IMR-90 (cell line): ENCODE results near the gene SIGLEC15. TPM values are rescaled to one million over a fixed set of nuclear protein-coding genes. Genes with fewer than 3 reads are reported as not detected.

ENCODE experiments used
- ATAC-seq: fragments of 200-7000 bp; cut with Tn5 transposase; 2 replicates; pipeline ENCODE4 v1.9.1; 2020; ENCODE audit warnings: low read depth, mild to moderate bottlenecking, moderate library complexity
- BruUV-seq: library from RNA; stranded (reverse); fragments of 400-500 nt; replicated peaks from 2 replicates; lab custom pipeline; 2021; lab: Mats Ljungman, UMichigan
- CTCF ChIA-PET: fragments of 300-600 bp; formaldehyde crosslinking; extraction: SDS; loops from one replicate; lab custom pipeline; 2021; ENCODE audit warnings: antibody characterized with exemption; lab: Yijun Ruan, JAX
- POLR2A ChIA-PET: fragments of 300-600 bp; sonication (Branson Sonifier 250); formaldehyde crosslinking; loops from one replicate; lab custom pipeline; 2022; ENCODE audit warnings: antibody characterized with exemption; ENCODE audit not compliant: unreplicated experiment; lab: Charles Lee
- DNase-seq: peaks from one replicate; pipeline ENCODE4 v3.0.0; 2013
- H2AFZ ChIP-seq: replicated peaks from 2 replicates; pipeline ENCODE3; 2013; ENCODE audit warnings: low read length, mild to moderate bottlenecking; ENCODE audit not compliant: poor library complexity
- H2AK5ac ChIP-seq: 2 replicates; pipeline ENCODE4 v1.6.1; 2013; ENCODE audit warnings: low read depth, low read length, inconsistent platforms
- H2AK9ac ChIP-seq: replicated peaks from 2 replicates; pipeline ENCODE3; 2013; ENCODE audit warnings: mild to moderate bottlenecking, low read depth, low read length, moderate library complexity; ENCODE audit not compliant: poor library complexity
- H2BK120ac ChIP-seq: 2 replicates; pipeline ENCODE4 v1.6.1; 2013; ENCODE audit warnings: low read depth, low read length, inconsistent platforms
- H2BK15ac ChIP-seq: 3 replicates; pipeline ENCODE4 v1.6.1; 2013; ENCODE audit warnings: low read depth, low read length, inconsistent platforms
- H2BK20ac ChIP-seq: 2 replicates; pipeline ENCODE4 v1.6.1; 2013; ENCODE audit warnings: low read depth, mild to moderate bottlenecking, inconsistent platforms, low read length, moderate library complexity
- H2BK5ac ChIP-seq: 2 replicates; pipeline ENCODE4 v1.6.1; 2013; ENCODE audit warnings: mild to moderate bottlenecking, low read depth, low read length, inconsistent platforms; ENCODE audit not compliant: poor library complexity, severe bottlenecking
- H3K14ac ChIP-seq: replicated peaks from 2 replicates; pipeline ENCODE4 v1.6.1; 2013; ENCODE audit warnings: low read depth, low read length, inconsistent platforms
- H3K18ac ChIP-seq: 2 replicates; pipeline ENCODE4 v1.6.1; 2013; ENCODE audit warnings: low read depth, low read length, control low read depth
- H3K23ac ChIP-seq: 2 replicates; pipeline ENCODE4 v1.6.1; 2013; ENCODE audit warnings: low read depth, low read length, inconsistent platforms
- H3K27ac ChIP-seq: 2 replicates; pipeline ENCODE4 v1.5.1; 2013; ENCODE audit warnings: mild to moderate bottlenecking, control low read depth, low read length; ENCODE audit not compliant: insufficient read depth
- H3K27me3 ChIP-seq: 2 replicates; pipeline ENCODE4 v1.6.1; 2013; ENCODE audit warnings: low read length; ENCODE audit not compliant: control insufficient read depth, insufficient read depth
- H3K36me3 ChIP-seq: 2 replicates; pipeline ENCODE4 v1.6.1; 2013; ENCODE audit warnings: low read length, mixed read lengths; ENCODE audit not compliant: control insufficient read depth, insufficient read depth
- H3K4ac ChIP-seq: 2 replicates; pipeline ENCODE4 v1.6.1; 2013; ENCODE audit warnings: low read depth, low read length, inconsistent platforms
- H3K4me1 ChIP-seq: 2 replicates; pipeline ENCODE4 v1.6.1; 2013; ENCODE audit warnings: low read length, mixed read lengths; ENCODE audit not compliant: control insufficient read depth, insufficient read depth
- H3K4me2 ChIP-seq: 2 replicates; pipeline ENCODE4 v1.6.1; 2013; ENCODE audit warnings: low read depth, mild to moderate bottlenecking, control low read depth, low read length, moderate library complexity
- H3K4me3 ChIP-seq: 2 replicates; pipeline ENCODE4 v1.5.1; 2013; ENCODE audit warnings: low read depth, mild to moderate bottlenecking, control low read depth, low read length, moderate library complexity; ENCODE audit not compliant: insufficient read depth
- H3K56ac ChIP-seq: 2 replicates; pipeline ENCODE4 v1.6.1; 2013; ENCODE audit warnings: low read length, inconsistent platforms; ENCODE audit not compliant: insufficient read depth; ENCODE audit errors: extremely low read depth
- H3K79me1 ChIP-seq, 2 experiments: 2 replicates each; pipeline ENCODE4 v1.6.1; 2013; ENCODE audit warnings: low read length in 2 of 2, inconsistent platforms in 1 of 2, low read depth in 1 of 2
- H3K9ac ChIP-seq: 2 replicates; pipeline ENCODE4 v1.6.1; 2013; ENCODE audit warnings: low read depth, low read length, control low read depth
- H3K9me1 ChIP-seq: 2 replicates; pipeline ENCODE4 v1.6.1; 2013; ENCODE audit warnings: low read length, inconsistent platforms; ENCODE audit not compliant: insufficient read depth
- H3K9me3 ChIP-seq: 2 replicates; pipeline ENCODE4 v1.6.1; 2013; ENCODE audit warnings: low read length; ENCODE audit not compliant: control insufficient read depth, insufficient read depth
- H4K20me1 ChIP-seq: 2 replicates; pipeline ENCODE4 v1.6.1; 2013; ENCODE audit warnings: low read length, inconsistent platforms; ENCODE audit not compliant: insufficient read depth
- H4K5ac ChIP-seq: 2 replicates; pipeline ENCODE4 v1.6.1; 2013; ENCODE audit warnings: mild to moderate bottlenecking, low read depth, low read length, control low read depth
- H4K8ac ChIP-seq, 2 experiments: 2 replicates each; pipeline ENCODE4 v1.6.1; 2013; ENCODE audit warnings: low read depth in 2 of 2, low read length in 2 of 2, control low read depth in 1 of 2, inconsistent platforms in 1 of 2
- H4K91ac ChIP-seq: 2 replicates; pipeline ENCODE4 v1.6.1; 2013; ENCODE audit warnings: low read depth, low read length, inconsistent platforms; ENCODE audit not compliant: insufficient read depth
- CEBPB ChIP-seq: IDR thresholded peaks from 2 replicates; pipeline ENCODE4 v1.6.1; 2012; ENCODE audit warnings: low read depth, low read length, improper control_type of control experiment
- NFE2L2 ChIP-seq: fragments of 150-350 bp; IDR thresholded peaks from 2 replicates; pipeline ENCODE4 v1.6.1; 2016; ENCODE audit warnings: low read depth, mild to moderate bottlenecking, low read length
- WGBS, 2 experiments: methylation state at CpG; one replicate each; pipeline versions ENCODE4 v1.1.5 to v1.1.7; 2013; ENCODE audit warnings: missing lambda C conversion rate in 2 of 2; ENCODE audit not compliant: insufficient read length in 1 of 2; ENCODE audit errors: extremely low coverage in 2 of 2; 5-methylcytosine and 5-hydroxymethylcytosine counted together
- dilution Hi-C: fragments of 300-500 bp; cut with HindIII; formaldehyde crosslinking; loops from one replicate; pipeline ENCODE4 v1.14.3; 2018; ENCODE audit warnings: low sequenced_read_pairs; ENCODE audit not compliant: unreplicated experiment
- in situ Hi-C: fragments of 300-500 bp; cut with MboI; formaldehyde crosslinking; loops from 3 replicates; pipeline ENCODE4 v1.14.3; 2019; ENCODE audit warnings: low sequenced_read_pairs, inconsistent platforms, mixed read lengths
- intact Hi-C: fragments of 100-400 bp; cut with micrococcal nuclease; formaldehyde crosslinking; loops from 2 replicates; pipeline ENCODE4 v1.10.0; 2022
- polyA plus RNA-seq, 3 experiments: library from polyadenylated mRNA; depleted of rRNA; stranded (reverse); fragments of >200 nt; gene quantifications; 2 replicates each; pipeline ENCODE4 v1.2.3, GENCODE V29; 2012; ENCODE audit warnings: low replicate concordance in 1 of 3
- total RNA-seq: library from RNA; depleted of rRNA; stranded (reverse); fragments of >200 nt; gene quantifications from 2 replicates; pipeline ENCODE4 v1.2.3, GENCODE V29; 2012

SIGLEC15 gene
- total and polyA plus RNA-seq, 2 of the 4 experiments (the other 2 are of a cell fraction), result 1.1 to 1.8 TPM

DNA sequence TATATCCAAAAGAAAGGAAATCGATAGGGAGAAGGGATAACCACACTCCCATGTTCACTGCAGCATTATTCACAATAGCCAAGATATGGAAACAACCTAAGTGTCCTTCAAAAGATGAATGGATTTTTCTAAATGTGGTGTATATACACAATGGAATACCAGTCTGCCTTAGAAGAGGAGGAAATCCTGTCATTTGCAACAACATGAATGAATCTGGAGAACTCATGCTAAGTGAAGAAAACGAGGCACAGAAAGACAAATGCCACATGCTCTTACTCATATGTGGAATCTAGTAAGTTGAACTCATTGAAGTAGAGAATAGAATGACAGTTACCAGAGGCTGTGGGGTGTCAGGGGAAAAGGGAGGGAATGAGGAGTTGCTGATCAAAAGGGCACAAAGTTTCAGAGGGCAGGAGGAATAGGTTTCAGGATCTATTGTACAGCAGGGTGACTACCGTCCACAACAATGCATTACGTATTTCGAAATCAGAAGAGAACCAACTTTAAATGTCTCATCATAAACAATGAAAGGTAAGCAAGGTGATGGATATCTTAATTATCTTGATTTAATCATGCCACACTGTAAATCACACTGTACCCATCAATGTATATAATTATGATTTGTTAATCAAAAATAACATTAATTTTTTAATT is 46.1 kb downstream of the SIGLEC15 start:
- intact Hi-C loops, result no loop called here
- 0 out of 2 replicates have a peak overlapping the region, but pooled peaks have one; percentile 4 for H2BK20ac ChIP-seq
- peak overlapping the region; percentile 23; the same call in 1 of the 2 replicates for H2AK5ac ChIP-seq
- in situ Hi-C loops, result no loop called here
- peaks cover 4% of the 10 kb centered on the region; the same call in 1 of the 2 replicates for H3K4me1 ChIP-seq
- H3K27me3 ChIP-seq, result no peaks in the 10 kb centered on the region
- ATAC-seq (peak; percentile 48), DNase-seq (peak; percentile 34)
- peaks cover 28% of the 10 kb centered on the region for H3K36me3 ChIP-seq
- H3K23ac ChIP-seq, result no peak overlapping the region
- no TSS peak for BruUV-seq
- H3K9me3 ChIP-seq, result peaks cover 2% of the 10 kb centered on the region; the same call in 1 of the 2 replicates
- H4K91ac ChIP-seq, result no peak overlapping the region
- no peaks in the 10 kb centered on the region for H4K20me1 ChIP-seq
- H4K5ac ChIP-seq, result no peak overlapping the region
- peaks cover 7% of the 10 kb centered on the region; the same call in 1 of the 2 replicates for H3K9me1 ChIP-seq
- no peak overlapping the region for H2AK9ac ChIP-seq
- H3K14ac ChIP-seq, result peak overlapping the region; percentile 5; the same call in 1 of the 2 replicates
- dilution Hi-C loops, result no loop called here
- ChIA-PET CTCF (no interaction called here), POLR2A (no interaction called here)
- H3K79me1 ChIP-seq, result peaks cover 20 to 42% of the 10 kb centered on the region in 2 experiments
- no peak overlapping the region for H3K56ac ChIP-seq
- H3K4me3 ChIP-seq, result no peak overlapping the region
- peak overlapping the region; percentile 4; the same call in 1 of the 2 replicates for H3K18ac ChIP-seq
- peak overlapping the region; percentile 44 for H2BK120ac ChIP-seq
- peak overlapping the region; percentile 28; the same call in 1 of the 2 replicates for H3K4ac ChIP-seq
- TF ChIP-seq NFE2L2 (no peak), CEBPB (peak; percentile 83)
- H4K8ac ChIP-seq, result peak overlapping the region in 1 of 2 experiments; percentile 55; a peak in 2 of 4 replicates
- H2BK15ac ChIP-seq, result peak overlapping the region; percentile 23; the same call in 1 of the 3 replicates
- WGBS, 2 experiments, result no CpG with 5 or more reads among the region's 5 CpGs
- H3K9ac ChIP-seq, result no peak overlapping the region
- H2AFZ ChIP-seq, result no peak overlapping the region
- no peak overlapping the region; the same call in 1 of the 2 replicates for H3K4me2 ChIP-seq
- peak overlapping the region; percentile 65 for H2BK5ac ChIP-seq
- H3K27ac ChIP-seq, result no peak overlapping the region
